HG03045 (cell line): ENCODE data around the gene BAIAP3.
A peak's percentile ranks its signal among the peaks of the same experiment; 100 is the strongest.

Source experiments
- ATAC-seq: cut with Tn5 transposase; IDR thresholded peaks from one replicate; pipeline ENCODE4 v1.9.1; 2021; ENCODE audit warnings: mild to moderate bottlenecking, moderate library complexity; ENCODE audit not compliant: unreplicated experiment

The BAIAP3 gene

GRCh38 chr16:1330931-1331711 is 2.3 kb upstream of the BAIAP3 start:
- ATAC-seq: no peak

GRCh38 chr16:1331712-1332617 is 1.5 kb upstream of the BAIAP3 start:
- no peak for ATAC-seq

- ATAC-seq: no peak
Observed at GRCh38 chr16:1332618-1333148, 762 bp upstream of the BAIAP3 start.

GRCh38 chr16:1333854-1334700 is 632 bp downstream of the BAIAP3 start:
- ATAC-seq: no peak

GRCh38 chr16:1334739-1335138 is 1.3 kb downstream of the BAIAP3 start:
- ATAC-seq: no peak

- no peak for ATAC-seq
Observed at GRCh38 chr16:1335211-1335971, 1.9 kb downstream of the BAIAP3 start.

GRCh38 chr16:1335996-1336395 is 2.6 kb downstream of the BAIAP3 start:
- no peak for ATAC-seq

GRCh38 chr16:1336619-1337018 is 3.2 kb downstream of the BAIAP3 start:
- no peak for ATAC-seq

- no peak for ATAC-seq
Observed at GRCh38 chr16:1337486-1337885, 4.0 kb downstream of the BAIAP3 start.

GRCh38 chr16:1338119-1338730 is 4.8 kb downstream of the BAIAP3 start:
- ATAC-seq: no peak

- no peak for ATAC-seq
Observed at GRCh38 chr16:1338855-1339675, 5.6 kb downstream of the BAIAP3 start.

- no peak for ATAC-seq
Observed at GRCh38 chr16:1340730-1341494, 7.5 kb downstream of the BAIAP3 start.

- no peak for ATAC-seq
Observed at GRCh38 chr16:1341495-1342420, 8.3 kb downstream of the BAIAP3 start.

- peak; percentile 79 for ATAC-seq
Observed at GRCh38 chr16:1342526-1343427, 9.3 kb downstream of the BAIAP3 start.

- no peak for ATAC-seq
Observed at GRCh38 chr16:1343428-1344242, 10.2 kb downstream of the BAIAP3 start.
